Fibroblast of mammary gland (primary cell): ENCODE data around the gene CYP2B6.
"Not testable (repeated sequence)": the region's sequence is repeated elsewhere in the genome, so short reads cannot be mapped to it uniquely, and the experiment has no call there.

Experiments used
- DNase-seq: peaks from one replicate; pipeline ENCODE4 v3.0.0-alpha.2; 2010; ENCODE audit warnings: low read depth
- H3K4me3 ChIP-seq: 2 replicates; pipeline ENCODE4 v1.5.1; 2011; ENCODE audit warnings: low read depth, mild to moderate bottlenecking, low read length, moderate library complexity; ENCODE audit not compliant: control insufficient read depth
- TF ChIP-seq, protein P1 (sequence below): conservative IDR thresholded peaks from 2 replicates; pipeline ENCODE4 v1.5.1; 2011; ENCODE audit warnings: low read depth, low read length, inconsistent platforms; ENCODE audit not compliant: control insufficient read depth, insufficient read depth

The CYP2B6 gene

GRCh38 chr19:40995355-40995754 is 4.3 kb downstream of the CYP2B6 start:
- TF ChIP-seq, protein P1, sequence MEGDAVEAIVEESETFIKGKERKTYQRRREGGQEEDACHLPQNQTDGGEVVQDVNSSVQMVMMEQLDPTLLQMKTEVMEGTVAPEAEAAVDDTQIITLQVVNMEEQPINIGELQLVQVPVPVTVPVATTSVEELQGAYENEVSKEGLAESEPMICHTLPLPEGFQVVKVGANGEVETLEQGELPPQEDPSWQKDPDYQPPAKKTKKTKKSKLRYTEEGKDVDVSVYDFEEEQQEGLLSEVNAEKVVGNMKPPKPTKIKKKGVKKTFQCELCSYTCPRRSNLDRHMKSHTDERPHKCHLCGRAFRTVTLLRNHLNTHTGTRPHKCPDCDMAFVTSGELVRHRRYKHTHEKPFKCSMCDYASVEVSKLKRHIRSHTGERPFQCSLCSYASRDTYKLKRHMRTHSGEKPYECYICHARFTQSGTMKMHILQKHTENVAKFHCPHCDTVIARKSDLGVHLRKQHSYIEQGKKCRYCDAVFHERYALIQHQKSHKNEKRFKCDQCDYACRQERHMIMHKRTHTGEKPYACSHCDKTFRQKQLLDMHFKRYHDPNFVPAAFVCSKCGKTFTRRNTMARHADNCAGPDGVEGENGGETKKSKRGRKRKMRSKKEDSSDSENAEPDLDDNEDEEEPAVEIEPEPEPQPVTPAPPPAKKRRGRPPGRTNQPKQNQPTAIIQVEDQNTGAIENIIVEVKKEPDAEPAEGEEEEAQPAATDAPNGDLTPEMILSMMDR = no peak
- no peak for DNase-seq
- no peak overlapping the region for H3K4me3 ChIP-seq

GRCh38 chr19:40999018-40999417 is 7.9 kb downstream of the CYP2B6 start:
- H3K4me3 ChIP-seq, DNase-seq: not testable (repeated sequence)

DNA sequence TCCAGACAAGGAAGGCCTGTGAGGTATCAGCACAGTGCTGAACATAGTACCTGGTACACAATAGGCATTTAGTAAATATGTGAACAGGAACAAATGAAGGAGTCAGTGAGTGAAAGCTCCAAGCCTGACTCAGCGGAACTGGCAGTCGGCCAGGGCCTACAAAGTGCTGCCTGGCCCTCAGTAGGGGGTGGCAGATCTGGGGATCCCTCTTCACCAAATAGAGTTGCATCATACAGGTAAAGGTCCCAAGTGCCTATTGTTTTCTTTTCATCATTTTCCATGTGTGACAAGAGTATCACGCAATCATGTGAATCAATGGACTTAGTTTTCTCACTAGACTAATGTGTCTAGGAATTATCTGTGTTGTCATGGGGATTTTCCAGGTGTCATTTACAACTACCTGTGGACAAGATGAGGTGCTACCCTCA is 9.2 kb downstream of the CYP2B6 start:
- DNase-seq = no peak
- TF ChIP-seq, protein P1 = no peak
- no peak overlapping the region for H3K4me3 ChIP-seq

DNA sequence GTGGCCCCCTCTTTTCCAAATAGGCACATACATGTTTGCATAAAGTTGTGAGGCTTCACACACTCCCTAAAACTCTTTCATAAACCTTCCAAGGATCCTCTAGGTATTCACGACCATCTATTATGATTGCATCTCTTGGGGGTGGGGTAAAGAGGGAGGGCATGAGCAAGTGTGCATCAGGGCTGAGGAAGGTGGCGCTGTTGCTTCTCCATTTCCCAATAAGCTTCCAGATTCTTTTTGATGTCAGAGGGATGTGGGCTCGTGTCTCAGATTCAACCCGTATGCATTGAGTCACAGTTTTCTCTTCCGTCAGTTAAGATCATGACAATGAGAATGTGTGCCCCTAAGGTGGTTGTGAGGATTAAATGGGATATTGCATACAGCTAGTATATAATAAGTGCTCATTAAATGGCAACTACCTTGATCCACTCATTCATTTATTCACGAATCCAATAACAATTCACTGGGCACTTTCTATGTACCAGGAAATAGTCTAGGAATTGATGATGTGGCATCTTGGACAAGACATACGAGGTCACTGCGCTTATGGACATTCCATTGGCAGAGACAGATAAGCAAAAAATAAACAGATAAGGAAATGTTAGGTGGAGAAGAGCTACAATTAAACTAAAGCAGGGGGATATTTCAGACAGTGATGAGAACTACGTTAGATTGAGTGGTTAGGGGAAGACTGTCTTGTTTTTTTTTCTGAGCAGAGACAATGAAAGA is 10.3 kb downstream of the CYP2B6 start:
- H3K4me3 ChIP-seq = no peak overlapping the region
- TF ChIP-seq, protein P1 = no peak
- DNase-seq = no peak

DNA sequence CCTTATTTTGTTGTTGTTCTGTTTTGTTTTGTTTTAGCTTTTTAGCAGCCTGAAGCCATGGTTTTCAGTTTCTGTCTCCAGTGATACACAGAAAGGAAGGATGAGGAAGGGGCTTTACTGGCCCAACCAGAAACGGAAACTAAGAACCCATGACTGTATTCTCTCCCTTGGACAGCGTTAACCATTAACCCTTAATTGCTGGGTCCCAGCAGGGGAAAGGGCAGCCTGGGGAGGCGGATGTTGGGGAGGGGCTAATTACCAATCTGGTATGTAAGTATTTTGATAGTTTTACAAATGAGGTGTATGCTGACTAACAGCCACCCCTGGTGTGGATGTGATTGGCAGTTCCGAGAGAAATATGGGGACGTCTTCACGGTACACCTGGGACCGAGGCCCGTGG is 12.6 kb downstream of the CYP2B6 start:
- H3K4me3 ChIP-seq, DNase-seq: not testable (repeated sequence)

DNA sequence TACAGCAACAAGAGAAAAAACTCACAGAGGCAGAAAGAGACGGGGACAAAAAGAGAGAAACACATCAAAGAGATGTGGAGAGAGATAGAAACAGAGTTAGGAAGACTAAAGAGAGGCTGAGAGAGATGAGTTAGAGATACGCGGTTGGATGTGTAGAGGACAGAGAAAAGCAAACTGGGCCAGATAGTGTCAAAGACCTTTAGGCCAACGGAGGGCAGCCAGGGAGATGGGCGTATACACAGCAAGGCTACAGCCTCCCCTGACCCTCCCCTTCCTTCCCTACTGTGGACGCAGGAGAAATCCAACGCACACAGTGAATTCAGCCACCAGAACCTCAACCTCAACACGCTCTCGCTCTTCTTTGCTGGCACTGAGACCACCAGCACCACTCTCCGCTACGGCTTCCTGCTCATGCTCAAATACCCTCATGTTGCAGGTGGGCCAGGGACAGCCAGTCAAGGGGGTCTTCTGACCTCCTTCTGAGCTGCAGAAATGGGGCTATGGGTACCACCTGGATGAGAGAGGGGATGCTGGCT is 18.7 kb downstream of the CYP2B6 start:
- DNase-seq = no peak
- no peak overlapping the region for H3K4me3 ChIP-seq
- TF ChIP-seq, protein P1 = no peak

GRCh38 chr19:41013359-41013758 is 22.3 kb downstream of the CYP2B6 start:
- DNase-seq = no peak
- TF ChIP-seq, protein P1 = no peak
- no peak overlapping the region for H3K4me3 ChIP-seq

- TF ChIP-seq, protein P1 = no peak
- no peak overlapping the region for H3K4me3 ChIP-seq
- DNase-seq = no peak
Observed at GRCh38 chr19:41014643-41015042, 23.6 kb downstream of the CYP2B6 start.
